Stimulated activated memory B cell treated with anti-CD40 and anti-IgM and Interleukin-4, amounts not matched to agents 10 μg/mL and 1 μg/mL and 100 μg/mL, for 72 hours (primary cell): Measurements from ENCODE around the gene EEFSEC.

Experiments
- ATAC-seq: fragments of 150-1000 bp; cut with Tn5 transposase; 2 replicates; pipeline ENCODE4 v1.10.0; 2021
- H3K27ac Mint-ChIP-seq: one replicate; pipeline ENCODE4 v1.8.0; 2022; ENCODE audit warnings: mild to moderate bottlenecking, mixed read lengths
- H3K27me3 Mint-ChIP-seq: one replicate; pipeline ENCODE4 v1.8.0; 2022; ENCODE audit warnings: mixed read lengths
- H3K36me3 Mint-ChIP-seq: one replicate; pipeline ENCODE4 v1.8.0; 2022; ENCODE audit warnings: mixed read lengths
- H3K4me1 Mint-ChIP-seq: one replicate; pipeline ENCODE4 v1.8.0; 2022; ENCODE audit warnings: mixed read lengths
- H3K4me3 Mint-ChIP-seq: one replicate; pipeline ENCODE4 v1.8.0; 2022; ENCODE audit warnings: mild to moderate bottlenecking, moderate library complexity, mixed read lengths
- H3K9me3 Mint-ChIP-seq: one replicate; pipeline ENCODE4 v1.8.0; 2022; ENCODE audit warnings: mixed read lengths

The EEFSEC gene

GRCh38 chr3:128232376-128233178, 79.3 kb downstream of the EEFSEC start:
- H3K4me1 Mint-ChIP-seq, result peaks cover 11% of the 10 kb centered on the region
- H3K4me3 Mint-ChIP-seq, result no peak overlapping the region
- no peaks in the 10 kb centered on the region for H3K27me3 Mint-ChIP-seq
- H3K9me3 Mint-ChIP-seq, result no peaks in the 10 kb centered on the region
- no peak for ATAC-seq
- no peaks in the 10 kb centered on the region for H3K36me3 Mint-ChIP-seq
- no peak overlapping the region for H3K27ac Mint-ChIP-seq

DNA sequence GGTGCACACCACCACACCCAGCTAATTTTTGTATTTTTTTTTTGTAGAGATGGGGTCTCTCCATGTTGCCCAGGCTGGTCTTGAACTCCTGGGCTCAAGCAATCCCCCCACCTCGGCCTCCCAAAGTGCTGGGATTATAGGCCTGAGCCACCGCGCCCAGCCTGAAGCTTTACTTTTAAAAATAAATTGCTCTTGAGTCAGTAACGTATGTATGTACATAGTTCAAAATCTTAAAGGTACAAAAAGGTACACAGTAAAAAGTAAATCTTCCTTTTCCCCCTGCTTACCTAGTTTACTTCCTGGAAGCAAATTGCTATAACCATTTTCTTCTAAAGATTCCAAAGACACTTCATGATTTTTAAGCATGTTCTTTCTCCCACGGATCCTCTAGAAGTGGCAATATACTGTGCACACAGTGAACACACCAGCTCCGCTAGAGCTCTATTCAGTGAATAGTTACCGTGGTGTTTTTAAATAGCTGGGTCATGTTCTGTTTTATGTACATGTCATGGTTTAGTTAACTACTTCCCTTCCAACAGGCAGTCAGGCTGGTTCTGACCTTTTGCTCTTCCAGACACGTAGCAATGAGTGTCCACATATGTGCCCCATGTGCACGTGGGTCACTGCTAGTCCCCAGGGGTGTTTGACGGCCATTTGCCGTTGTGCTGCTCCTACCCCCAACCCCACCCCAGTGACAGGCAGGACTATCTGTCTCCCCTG, 82.1 kb downstream of the EEFSEC start:
- peaks cover 28% of the 10 kb centered on the region for H3K4me1 Mint-ChIP-seq
- H3K27me3 Mint-ChIP-seq, result no peaks in the 10 kb centered on the region
- H3K27ac Mint-ChIP-seq, result no peak overlapping the region
- no peaks in the 10 kb centered on the region for H3K9me3 Mint-ChIP-seq
- no peak for ATAC-seq
- H3K4me3 Mint-ChIP-seq, result no peak overlapping the region
- H3K36me3 Mint-ChIP-seq, result no peaks in the 10 kb centered on the region

DNA sequence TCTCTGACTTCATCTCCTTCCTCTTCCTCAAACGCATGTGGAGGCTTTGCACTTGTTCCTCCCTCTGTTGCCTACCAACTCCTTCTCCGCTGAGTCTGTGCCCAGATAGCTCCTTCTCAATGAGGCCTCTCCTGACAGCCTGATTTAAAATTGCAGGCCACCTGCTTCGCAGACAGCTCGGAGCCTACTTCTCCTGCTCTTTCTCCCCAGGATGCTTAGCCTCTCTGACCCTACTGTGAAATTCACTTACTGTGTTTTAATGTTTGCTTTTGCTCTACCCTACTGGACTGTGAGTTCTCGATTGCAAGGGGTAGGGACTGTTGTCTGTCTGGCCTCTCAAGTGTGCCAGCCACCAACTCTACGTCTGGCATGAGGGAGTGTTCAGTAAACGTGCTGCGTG, 83.4 kb downstream of the EEFSEC start:
- H3K36me3 Mint-ChIP-seq, result no peaks in the 10 kb centered on the region
- H3K4me1 Mint-ChIP-seq, result peaks cover 28% of the 10 kb centered on the region
- ATAC-seq, result no peak

DNA sequence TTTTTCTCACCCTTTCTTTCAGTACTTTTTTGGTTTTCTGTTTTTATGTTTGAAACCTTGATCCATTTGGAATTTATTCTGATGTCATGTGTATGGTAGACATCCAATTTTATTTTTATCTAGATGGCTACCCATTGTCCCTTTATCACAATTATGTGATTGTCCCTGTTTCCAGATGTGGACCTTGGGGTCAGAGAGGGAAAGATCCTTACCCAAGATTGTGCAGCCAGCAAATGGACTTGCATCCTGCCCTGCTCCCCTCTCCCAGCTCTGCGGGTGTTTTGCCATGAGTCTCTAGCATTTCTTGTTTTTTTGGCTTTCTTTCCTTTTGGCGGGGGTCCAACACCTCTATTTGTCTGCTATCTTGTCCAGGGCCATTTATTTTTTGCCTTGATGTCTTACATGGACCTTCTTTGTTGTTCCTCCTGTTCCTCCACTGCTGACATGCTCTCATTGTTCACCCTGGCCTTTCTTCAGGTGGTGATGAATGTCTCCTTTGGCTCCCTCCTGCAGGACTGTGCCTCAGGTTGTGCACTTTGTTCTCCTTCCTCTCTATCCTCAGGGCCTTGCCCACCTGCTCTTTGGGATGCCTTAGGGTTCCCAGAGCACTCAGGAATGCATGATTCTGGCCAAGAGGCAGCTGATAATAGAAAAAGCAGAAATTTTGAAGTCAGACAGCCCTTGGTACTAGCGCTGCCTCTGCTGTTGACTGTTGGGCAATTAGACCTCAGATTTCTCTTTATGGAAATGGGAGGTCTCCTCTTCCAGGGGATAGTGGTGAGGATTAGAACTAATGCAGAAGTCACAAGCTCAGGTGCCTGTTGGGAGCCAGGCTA, 84.3 kb downstream of the EEFSEC start:
- H3K4me1 Mint-ChIP-seq, result peaks cover 28% of the 10 kb centered on the region
- ATAC-seq, result no peak
- no peaks in the 10 kb centered on the region for H3K9me3 Mint-ChIP-seq
- H3K4me3 Mint-ChIP-seq, result no peak overlapping the region
- H3K27ac Mint-ChIP-seq, result no peak overlapping the region
- H3K27me3 Mint-ChIP-seq, result no peaks in the 10 kb centered on the region
- no peaks in the 10 kb centered on the region for H3K36me3 Mint-ChIP-seq

More for the DNA sequence above, 83.4 kb downstream of the EEFSEC start:
- no peak overlapping the region for H3K4me3 Mint-ChIP-seq
- no peaks in the 10 kb centered on the region for H3K9me3 Mint-ChIP-seq
- H3K27ac Mint-ChIP-seq, result no peak overlapping the region
- no peaks in the 10 kb centered on the region for H3K27me3 Mint-ChIP-seq

DNA sequence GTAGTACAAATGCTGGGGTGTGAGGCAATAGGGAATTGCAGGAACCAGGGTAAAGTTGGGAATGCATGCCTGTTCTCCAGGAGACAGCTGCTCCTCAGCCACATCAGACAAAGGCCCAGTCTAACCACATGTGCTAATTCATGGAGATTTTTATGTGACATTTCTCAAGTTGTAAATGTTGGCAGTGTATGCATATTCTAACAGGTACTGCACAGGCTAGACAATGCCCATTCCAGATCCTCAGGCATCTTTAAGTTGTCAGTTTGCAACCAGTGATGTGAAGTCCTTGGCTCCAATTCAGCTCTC, 84.9 kb downstream of the EEFSEC start:
- no peak overlapping the region for H3K4me3 Mint-ChIP-seq
- H3K27ac Mint-ChIP-seq, result no peak overlapping the region
- peaks cover 28% of the 10 kb centered on the region for H3K4me1 Mint-ChIP-seq
- no peaks in the 10 kb centered on the region for H3K27me3 Mint-ChIP-seq
- ATAC-seq, result no peak
- no peaks in the 10 kb centered on the region for H3K9me3 Mint-ChIP-seq
- peaks cover 4% of the 10 kb centered on the region for H3K36me3 Mint-ChIP-seq

- Mint-ChIP-seq H3K4me3 (no peak overlapping the region), H3K9me3 (no peaks in the 10 kb centered on the region), H3K4me1 (peaks cover 28% of the 10 kb centered on the region), H3K27ac (no peak overlapping the region), H3K36me3 (peaks cover 10% of the 10 kb centered on the region), H3K27me3 (no peaks in the 10 kb centered on the region)
- ATAC-seq, result no peak
These were observed 86.0 kb downstream of the EEFSEC start for GRCh38 chr3:128239304-128239703.

GRCh38 chr3:128240232-128240631, 87.0 kb downstream of the EEFSEC start:
- Mint-ChIP-seq H3K4me3 (no peak overlapping the region), H3K27ac (no peak overlapping the region), H3K36me3 (peaks cover 16% of the 10 kb centered on the region), H3K4me1 (peaks cover 28% of the 10 kb centered on the region), H3K27me3 (no peaks in the 10 kb centered on the region), H3K9me3 (no peaks in the 10 kb centered on the region)
- no peak for ATAC-seq

DNA sequence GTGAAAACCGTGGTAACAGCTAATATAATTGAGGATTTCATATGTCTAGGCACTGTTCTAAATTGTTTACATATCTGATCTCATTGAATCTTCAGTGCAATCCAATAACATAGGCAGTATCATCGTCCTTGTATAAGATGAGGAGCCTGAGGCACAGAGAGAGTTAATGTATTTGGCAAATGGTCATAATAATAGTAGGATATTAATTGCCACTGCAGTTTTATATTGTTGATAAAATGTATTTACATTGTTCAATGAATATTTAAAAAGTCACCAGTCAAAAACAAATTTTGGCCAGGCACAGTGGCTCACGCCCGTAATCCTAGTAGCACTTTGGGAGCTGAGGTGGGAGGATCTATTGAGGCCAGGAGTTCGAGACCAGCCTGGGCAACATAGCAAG, 88.5 kb downstream of the EEFSEC start:
- Mint-ChIP-seq H3K4me3 (no peak overlapping the region), H3K9me3 (no peaks in the 10 kb centered on the region), H3K4me1 (peaks cover 23% of the 10 kb centered on the region), H3K36me3 (peaks cover 27% of the 10 kb centered on the region), H3K27ac (no peak overlapping the region), H3K27me3 (no peaks in the 10 kb centered on the region)
- no peak for ATAC-seq

DNA sequence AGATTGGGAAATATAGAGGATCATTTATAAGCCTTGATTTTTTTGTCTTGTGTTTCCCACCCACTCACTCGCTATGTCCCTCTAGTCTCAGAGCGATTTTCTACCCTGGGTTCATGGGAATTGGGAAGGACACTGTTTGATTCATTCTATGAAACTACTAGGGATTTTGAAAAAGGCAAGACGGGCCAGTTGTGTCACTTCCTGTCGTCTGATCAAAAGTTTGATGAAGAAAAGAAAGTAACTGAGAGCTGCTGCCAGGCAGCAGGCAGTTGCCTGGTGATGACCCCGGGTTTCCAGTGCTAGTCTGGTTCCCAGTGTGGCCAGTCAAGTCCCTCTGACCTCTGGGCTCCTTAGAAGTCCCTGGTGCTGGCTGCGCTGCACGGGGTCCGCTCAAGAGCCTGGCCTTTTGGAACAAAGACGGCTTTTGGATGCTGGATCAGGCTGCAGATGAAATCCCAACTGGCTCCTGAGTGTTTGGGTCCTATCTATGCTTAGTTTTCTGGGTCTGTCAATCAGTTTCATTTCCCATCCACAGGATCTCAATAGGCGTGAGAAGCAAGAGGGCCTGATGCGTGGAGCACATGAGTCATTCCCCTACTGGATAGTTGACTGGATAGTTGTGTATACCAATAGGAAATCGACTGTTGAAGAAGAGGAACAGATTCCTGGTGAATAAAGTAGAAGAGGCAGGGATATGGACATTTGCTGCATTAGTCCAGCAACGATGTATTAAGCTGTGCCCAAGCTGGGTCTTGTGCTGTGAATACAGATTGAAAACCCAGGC, 89.7 kb downstream of the EEFSEC start:
- Mint-ChIP-seq H3K4me1 (peaks cover 13% of the 10 kb centered on the region), H3K4me3 (no peak overlapping the region), H3K36me3 (peaks cover 39% of the 10 kb centered on the region), H3K27me3 (no peaks in the 10 kb centered on the region), H3K9me3 (no peaks in the 10 kb centered on the region), H3K27ac (no peak overlapping the region)
- ATAC-seq, result no peak

DNA sequence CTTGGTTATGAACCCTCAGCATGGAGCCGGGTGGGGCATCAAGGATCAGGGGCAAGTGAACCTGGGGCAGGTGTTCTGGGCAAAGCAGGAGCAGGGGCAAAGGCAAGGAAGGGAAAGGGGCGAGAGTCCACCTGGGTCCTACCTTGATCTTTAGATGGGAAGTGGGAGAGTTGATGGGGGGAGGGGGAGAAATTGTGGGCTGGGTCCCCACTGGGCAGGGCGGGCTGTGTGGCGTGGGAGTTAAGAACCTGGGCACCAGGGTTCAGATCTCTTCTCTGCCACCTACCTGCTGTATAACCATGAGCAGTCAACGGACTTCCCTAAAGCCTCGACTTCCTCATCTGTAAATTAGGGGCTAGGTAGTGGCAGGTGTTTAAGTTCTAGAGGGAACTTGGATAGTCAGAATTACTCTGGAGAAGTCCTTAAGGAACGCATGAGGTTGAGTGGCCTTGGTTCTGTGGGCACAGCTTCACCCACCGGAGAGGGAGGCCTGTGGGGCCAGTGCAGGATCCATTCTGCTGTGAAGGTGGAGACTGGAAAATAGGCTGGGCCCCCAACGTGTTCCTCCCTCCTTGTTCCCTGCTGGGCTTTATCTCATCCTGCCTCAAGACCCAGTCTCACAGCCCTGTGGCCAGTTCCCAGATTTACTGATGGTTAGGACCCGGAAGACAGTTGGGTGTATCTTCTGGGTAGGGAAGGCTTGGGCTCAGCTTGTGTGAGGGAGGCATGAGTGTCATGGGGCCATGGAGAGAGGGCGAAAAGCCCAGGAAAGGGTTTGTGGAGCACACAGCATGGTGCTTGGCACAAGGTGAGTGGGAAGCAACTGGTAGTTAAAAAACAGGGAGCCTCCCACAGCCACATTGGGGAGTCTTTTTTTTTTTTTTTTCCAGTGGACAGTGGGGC, 90.6 kb downstream of the EEFSEC start:
- H3K9me3 Mint-ChIP-seq, result no peaks in the 10 kb centered on the region

DNA sequence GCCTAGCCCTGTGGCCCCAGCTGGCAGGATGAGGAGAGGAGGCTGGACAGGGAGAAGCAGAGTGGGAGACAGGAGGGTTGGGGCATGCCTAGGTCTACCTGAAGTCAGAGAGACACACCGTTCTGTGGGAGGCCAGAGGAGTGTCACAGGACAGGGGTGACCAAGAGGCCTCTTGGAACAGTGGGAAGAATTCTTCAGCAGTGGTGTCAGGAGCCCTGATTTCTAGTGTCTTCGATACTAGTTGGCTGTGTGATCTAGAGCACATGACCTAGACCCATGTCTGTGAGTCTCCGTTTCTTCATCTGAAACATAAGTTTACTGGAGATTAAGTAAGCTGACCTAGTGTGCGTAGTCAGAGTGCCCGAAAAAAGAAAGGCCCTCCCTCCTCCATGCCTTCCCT, 92.2 kb downstream of the EEFSEC start:
- no peak for ATAC-seq
- Mint-ChIP-seq H3K4me3 (no peak overlapping the region), H3K27ac (no peak overlapping the region), H3K27me3 (no peaks in the 10 kb centered on the region), H3K36me3 (peaks cover 59% of the 10 kb centered on the region), H3K9me3 (peaks cover 4% of the 10 kb centered on the region), H3K4me1 (no peaks in the 10 kb centered on the region)

More for the DNA sequence above, 90.6 kb downstream of the EEFSEC start:
- peaks cover 44% of the 10 kb centered on the region for H3K36me3 Mint-ChIP-seq
- H3K4me3 Mint-ChIP-seq, result no peak overlapping the region
- ATAC-seq, result no peak
- H3K27ac Mint-ChIP-seq, result no peak overlapping the region
- no peaks in the 10 kb centered on the region for H3K27me3 Mint-ChIP-seq
- H3K4me1 Mint-ChIP-seq, result peaks cover 13% of the 10 kb centered on the region

- Mint-ChIP-seq H3K4me1 (no peaks in the 10 kb centered on the region), H3K9me3 (peaks cover 5% of the 10 kb centered on the region), H3K27ac (no peak overlapping the region), H3K4me3 (no peak overlapping the region), H3K36me3 (peaks cover 72% of the 10 kb centered on the region), H3K27me3 (no peaks in the 10 kb centered on the region)
- no peak for ATAC-seq
These were observed 94.6 kb downstream of the EEFSEC start for GRCh38 chr3:128247666-128248409.

DNA sequence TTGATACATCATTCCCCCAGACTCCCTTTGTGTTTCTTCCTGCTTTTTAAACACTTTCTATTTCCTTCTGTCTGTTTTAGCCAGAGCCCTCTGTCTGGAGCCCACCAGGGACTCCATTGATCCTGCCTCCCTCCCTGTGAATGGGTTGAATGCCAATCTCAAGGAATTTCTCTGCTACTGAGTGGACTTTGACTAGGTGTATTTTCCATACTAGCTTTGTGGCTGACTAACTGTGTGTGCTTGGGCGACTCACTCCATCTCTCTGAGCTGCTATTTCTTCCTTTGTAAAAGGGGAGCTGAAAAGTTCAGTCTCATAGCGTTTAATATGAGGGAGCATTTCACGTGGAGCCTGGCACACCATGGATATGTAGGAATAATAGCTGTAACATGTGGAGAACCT, 98.8 kb downstream of the EEFSEC start:
- H3K4me3 Mint-ChIP-seq, result no peak overlapping the region
- H3K27ac Mint-ChIP-seq, result no peak overlapping the region
- H3K4me1 Mint-ChIP-seq, result peaks cover 15% of the 10 kb centered on the region
- peaks cover 5% of the 10 kb centered on the region for H3K9me3 Mint-ChIP-seq
- H3K36me3 Mint-ChIP-seq, result peaks cover 81% of the 10 kb centered on the region
- ATAC-seq, result no peak
- no peaks in the 10 kb centered on the region for H3K27me3 Mint-ChIP-seq
